Kidney capillary endothelial cell (primary cell): ENCODE data around the gene GLIS2.

ENCODE experiments used
- DNase-seq: peaks from one replicate; pipeline ENCODE4 v3.0.0-alpha.2; 2018; ENCODE audit warnings: low spot score

GLIS2 gene

DNA sequence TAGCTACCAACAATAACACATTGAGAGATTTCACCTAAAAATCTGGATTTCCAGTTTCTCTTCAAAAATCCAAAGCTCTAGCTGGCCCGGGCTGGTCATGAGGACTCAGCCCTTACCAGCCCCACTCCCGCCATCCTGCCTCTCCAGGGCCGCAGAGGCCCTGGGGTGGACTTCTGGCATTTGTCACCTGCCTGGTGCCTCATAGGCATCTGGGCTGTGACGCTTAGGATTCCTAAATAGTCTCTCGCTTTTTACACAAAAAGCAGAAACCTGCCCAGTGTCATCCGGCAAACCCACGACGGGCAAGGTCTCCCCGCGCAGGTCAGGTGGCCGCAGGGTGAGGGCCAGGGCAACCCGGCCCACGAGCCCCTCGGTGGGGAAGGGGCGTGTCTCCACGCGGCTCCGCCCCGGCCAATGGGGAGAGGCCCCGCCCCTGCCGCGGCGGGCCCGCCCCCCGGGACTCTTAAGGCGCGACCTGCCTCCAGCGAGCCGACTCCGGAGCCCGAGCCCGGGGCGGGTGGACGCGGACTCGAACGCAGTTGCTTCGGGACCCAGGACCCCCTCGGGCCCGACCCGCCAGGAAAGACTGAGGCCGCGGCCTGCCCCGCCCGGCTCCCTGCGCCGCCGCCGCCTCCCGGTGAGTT is 55.6 kb downstream of the GLIS2 start, which contains the start of gene VASN:
VASN (plus strand) TSS at position 492 of the 644 bp plus-strand sequence. CDS start 9,030 bp downstream, outside the sequence.
- no peak for DNase-seq

DNA sequence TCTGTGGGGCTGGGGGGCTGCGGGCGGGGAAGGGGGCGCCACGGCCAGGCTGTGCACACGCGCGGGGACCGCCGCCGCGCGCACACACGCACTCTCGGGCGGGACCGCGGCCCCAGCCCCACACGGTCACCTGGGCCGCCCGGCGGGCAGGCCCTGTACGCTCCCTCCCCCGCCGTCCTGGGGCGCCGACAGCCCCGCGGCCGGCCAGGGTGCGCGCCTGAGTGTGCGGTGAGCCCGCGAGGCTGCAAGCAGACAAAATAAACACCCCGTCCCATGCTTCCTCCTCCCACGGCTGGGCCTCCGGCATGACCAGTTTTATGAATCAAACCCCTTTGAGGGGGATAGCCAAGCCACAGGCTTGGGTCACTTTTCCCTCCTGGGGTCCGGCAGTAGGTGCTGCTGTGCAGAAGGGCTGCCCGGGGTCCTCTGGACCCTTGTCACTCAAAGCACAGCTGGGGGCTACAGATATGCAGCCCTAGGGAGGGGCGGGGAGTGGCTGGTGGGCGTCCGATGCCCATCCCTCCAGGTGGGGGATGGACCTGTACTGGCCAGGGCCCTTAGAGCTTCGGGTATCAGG is 56.2 kb downstream of the GLIS2 start:
- no peak for DNase-seq

DNA sequence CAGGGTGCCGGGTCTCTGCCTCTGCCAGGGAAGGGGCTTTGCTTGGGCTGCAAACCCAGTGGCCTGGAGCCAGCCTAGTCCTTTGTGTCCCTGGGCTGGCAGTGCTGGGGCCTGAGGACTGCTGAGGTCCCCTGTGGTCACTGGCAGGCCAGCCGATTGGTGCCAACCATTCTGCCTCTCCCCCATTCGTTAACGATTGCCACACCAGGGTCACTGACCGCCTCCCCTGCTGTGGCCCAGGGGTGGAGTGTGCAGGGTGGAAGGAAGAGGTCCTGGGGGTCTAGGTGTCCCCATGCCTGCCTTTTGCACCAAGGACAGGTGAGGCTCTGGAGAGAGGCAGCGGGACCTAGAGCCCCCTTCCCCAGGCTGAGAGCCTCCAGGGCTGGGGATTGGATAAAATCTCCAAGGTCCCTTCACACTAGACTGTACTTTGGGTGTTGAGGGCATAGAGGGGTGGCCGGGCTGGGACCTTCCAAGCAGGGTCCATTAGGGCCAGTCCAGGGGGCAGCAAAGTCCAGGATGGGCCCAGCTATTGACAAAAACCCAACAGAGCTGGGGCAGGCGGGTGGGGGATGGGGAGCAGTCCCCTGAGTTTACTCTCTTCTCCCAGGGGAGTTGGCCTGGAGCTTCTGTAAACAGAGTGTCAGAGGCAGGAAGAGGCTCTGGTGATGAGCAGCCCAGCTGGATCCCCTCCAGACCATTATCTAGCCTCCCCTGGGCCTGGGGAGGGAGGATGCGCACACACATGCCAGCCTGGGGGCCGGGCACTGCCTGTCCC is 56.9 kb downstream of the GLIS2 start:
- DNase-seq: no peak

DNA sequence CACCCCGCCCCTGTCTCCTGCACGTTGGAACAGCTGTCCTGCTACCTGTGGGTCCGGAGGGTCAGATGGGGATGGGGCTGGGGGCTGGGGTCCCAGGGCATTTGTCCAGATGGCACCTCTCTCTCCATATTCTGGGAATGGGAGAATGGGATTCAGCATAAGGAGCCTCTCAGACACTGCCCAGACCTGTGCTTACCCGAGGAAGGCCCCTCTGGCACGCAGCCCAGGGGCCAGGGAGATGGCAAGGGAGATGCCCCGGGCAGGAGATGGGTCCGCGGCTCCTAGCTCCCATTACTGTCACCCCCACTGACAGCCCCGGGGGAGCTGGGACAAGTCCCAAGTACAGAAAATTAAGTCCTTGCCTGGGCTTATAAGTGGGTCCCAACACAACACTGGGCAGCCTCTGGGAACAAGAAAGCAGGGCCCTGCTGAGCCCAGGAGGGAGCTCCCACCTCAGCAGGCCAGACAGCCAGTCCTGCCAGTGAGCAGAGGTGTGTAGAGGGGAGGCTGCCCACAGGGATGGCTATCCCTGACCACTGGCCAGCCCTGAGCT is 57.6 kb downstream of the GLIS2 start:
- DNase-seq: no peak

DNA sequence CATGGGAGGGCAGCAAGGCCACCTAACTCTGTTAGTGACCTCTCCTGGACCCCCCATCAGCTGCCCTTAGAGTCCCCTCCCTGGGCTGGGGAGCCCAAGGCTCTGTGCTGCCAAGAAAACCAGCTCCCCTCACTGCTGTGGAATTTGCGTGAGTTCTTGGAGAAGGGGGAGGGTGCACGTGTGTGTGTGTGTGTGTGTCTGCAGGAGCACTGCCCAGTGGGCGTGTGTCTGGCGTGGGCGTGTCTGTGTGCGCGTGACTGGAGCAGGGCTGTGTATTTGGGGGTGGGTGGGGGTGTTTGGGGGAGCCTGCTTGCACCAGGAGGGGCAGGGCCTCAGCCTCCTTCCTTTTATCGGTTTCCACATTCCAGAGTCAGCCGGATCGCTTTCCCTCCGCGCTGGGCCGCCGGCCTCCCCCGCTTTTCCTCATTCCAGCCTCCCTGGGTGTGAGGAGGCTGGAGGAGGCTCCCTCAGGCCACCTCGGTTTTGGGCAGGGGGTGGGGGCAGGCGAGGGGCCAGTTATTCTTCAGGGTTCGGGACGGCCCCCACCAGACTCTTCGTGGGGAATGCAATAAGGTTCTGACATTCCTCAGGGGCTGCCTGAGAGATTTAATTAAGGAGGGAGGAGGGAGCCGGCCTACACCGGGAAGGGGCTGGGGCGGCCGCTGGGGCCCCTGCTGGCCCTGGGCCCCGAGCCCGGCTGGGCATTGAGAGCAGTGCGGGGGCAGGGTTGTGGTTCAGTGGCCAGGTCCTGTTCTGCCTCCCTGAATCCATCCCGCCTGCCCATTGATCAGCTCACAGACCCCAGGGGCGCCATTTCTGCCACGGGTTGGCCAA is 58.3 kb downstream of the GLIS2 start:
- no peak for DNase-seq

DNA sequence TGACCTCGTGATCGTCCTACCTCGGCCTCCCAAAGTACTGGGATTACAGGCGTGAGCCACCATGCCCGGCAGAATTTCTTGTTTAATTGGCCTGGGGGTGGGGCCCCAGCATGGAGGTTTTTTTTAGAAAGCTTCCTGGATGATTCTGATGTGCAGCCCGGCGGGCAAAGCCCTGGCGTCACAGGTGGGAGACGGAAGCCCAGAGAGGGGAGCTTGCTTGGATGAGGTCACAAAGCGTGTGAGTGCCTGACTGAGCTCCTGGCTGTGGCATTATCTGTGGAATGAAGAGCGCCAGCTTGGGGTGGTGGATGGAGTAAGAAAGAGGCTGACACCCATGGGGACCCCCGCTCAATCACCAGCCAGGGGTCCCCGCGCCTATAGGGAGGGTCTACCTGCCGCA is 59.9 kb downstream of the GLIS2 start:
- no peak for DNase-seq

DNA sequence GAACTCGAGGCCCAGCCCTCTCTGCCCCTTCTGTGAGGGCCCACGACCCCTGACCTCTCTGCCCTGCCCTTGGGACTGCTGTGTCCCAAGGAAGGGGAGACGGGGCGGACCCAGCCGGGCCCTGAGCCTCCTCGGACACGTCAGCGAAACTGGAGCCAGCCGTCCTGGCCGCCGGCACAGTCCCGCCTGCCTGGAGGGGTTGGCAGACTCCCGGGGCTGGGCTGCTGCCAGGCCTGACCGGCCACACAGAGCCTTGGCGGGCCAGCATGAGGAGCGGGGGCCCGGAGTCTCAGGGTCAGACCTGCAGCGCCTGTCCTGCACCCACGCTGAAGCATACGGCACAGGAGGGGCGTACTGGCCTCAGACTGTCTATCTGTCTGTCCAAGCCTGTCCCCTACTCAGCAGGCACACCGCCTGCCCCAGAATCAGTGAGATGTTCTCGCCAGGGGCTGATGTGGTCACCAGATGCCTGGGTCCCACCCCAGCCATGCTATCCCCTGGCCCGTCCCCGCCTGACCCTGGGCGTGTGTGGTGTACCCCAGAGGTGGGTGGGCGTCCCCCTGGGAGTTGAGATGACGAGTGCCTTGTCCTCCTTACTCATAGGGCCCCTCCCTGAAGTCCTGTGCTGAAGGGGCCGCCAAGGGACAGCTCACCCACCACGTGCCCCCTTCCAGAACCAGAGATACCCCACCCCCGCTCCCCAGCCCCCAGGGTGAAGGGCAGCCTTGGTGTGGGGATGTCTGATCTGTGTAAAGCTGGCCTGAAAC is 60.4 kb downstream of the GLIS2 start:
- no peak for DNase-seq

DNA sequence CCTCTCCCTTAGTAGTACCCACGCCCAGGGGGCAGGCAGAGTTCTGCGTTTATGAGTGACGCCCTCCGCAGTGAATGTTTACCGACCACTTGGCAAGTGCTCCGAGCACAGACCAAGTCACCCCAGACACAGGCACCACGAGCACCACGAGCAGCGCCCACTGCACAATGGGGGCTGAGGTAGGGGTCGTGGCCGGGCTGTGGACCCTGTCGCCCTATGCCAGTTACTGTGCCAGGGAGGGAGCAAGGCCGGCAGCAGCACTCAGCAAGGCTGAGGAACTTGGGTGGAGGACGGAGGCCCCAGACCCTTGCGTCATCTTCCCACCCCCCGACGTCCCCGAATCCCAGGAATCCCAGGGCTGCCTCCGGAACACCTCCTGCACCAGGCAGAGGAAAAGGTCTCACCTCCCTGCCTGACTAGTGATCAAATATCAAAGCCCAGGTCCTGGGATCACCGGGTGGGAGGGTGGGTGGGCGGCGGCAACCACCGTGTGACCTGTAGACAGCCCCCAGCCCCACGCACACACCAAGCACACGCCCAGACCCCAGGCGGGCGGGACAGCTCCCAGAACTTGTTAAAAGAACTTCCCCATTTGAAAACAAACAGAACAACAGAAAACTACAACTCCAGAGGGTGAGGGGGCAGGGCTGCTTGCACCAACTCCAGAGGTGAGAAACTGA is 61.2 kb downstream of the GLIS2 start:
- DNase-seq: no peak

DNA sequence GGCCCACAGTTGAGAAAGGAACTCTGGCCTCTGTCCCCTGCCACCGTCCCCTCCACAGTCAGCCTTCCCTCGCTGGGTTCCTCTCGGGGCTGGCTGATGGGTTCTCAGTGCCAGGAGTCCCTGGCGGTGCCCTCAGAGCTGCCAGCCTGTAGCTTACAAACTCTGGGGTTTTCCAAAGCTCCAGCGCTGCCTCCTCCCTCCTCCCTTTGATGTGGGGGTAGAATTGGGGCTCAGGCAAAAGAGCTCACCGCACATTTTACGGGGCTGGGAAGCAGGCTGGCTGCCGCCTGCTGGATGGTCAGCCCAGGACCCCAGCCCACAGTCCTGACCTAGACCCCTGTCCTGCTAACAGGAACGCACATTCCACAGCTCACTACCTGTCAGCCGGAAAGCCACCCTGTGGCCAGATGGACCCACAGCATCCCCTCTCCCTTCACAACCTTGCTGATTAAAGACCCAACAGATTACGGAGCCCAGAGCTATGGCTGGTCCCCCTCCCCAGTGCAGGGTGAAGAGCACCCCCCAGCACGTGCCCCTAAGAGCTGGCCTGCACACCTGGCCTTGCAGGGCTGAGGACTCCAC is 61.8 kb downstream of the GLIS2 start:
- no peak for DNase-seq

DNA sequence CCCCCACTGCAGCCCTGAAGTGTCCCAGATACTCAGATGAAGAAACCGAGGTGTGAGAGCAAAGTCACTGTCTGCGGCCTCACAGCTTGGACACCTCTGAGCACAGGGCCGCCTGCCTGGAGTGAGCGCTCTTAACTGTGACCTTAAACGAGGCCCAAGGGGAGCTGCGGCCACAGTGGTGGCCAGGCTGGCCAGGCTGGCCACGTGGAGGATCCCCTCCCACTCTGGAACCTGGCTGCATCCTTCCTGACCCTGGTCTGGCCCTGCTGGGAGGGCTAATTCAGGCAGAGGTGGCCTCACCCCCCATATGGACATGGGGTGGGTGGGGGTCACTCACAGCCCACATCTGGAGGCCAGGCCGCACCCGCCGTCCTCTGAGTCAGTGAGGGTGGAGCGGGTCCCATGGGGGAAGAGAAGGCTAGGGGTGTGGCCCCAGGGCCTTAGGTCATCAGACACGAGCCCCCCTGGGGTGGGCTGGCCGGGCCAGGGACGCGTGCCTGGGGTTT is 62.3 kb downstream of the GLIS2 start:
- DNase-seq: no peak

DNA sequence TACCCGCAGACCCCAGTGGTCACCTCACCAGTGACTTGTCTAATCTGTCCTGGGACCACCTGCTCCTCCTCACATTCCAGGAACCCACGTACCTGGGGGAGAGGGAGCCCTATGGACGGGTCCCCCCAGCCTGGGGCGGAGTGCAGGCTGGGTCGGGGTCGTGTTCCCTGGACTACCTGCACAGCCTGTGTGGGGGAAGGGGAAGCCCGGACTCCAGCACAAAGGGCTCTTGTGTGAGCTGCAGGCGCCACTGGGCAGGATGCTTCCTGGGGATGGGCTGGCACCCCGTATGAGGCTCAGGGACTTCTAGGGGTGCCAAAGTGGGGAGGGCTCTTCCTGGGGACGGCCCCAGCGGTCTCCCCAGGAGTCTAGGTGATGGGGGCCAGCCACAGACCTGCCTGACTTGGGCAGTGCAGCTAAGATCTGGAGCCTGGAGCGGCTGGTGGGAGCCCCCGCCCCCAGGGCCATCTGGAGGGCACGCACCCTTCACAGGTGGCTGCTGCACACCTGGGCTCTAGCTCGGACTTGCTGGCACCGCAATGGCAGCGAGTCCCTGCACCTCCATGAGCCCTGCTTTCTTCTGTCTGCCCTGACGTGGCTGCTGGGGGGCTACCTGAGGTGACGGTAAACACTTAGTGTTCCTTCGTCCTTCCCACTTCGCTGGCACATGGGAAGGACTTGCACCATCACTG is 63.3 kb downstream of the GLIS2 start:
- no peak for DNase-seq

DNA sequence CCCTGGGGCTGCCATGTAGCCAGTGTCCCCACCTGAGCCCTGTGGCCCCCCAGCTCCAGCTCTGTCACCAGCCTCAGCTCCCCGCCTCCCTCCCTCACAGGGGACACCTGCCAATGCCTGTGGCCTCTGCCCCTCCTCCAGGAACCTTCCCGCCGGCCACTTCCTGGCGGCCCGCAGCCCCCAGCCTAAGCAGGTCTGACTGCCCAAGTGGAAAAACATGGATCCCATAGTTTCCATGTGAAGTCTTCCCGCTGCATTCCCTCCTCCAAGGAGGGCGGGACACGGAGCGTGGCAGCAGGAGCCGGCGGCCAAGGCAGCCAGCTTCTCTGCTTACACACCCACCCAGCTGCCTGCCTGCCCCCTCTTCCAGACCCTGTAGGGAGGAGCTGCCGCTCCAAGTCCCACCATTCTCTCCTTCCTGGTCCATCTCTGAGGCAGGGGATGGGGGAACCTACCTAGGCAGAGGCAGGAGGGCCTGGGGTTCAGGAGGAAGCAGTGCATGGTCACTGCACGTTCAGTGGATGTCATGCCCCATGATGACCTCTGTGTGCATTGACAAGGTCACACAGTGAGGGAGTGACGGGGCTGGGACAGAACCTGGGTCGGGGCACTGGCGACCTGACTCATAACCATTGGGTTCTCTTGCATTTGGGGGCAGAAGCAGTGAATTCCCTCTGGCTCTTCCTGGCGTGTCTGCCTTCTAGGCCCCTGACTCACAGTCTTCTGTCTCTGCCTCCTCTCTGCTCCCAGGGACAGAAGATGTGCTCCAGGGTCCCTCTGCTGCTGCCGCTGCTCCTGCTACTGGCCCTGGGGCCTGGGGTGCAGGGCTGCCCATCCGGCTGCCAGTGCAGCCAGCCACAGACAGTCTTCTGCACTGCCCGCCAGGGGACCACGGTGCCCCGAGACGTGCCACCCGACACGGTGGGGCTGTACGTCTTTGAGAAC is 64.5 kb downstream of the GLIS2 start:
- DNase-seq: no peak

DNA sequence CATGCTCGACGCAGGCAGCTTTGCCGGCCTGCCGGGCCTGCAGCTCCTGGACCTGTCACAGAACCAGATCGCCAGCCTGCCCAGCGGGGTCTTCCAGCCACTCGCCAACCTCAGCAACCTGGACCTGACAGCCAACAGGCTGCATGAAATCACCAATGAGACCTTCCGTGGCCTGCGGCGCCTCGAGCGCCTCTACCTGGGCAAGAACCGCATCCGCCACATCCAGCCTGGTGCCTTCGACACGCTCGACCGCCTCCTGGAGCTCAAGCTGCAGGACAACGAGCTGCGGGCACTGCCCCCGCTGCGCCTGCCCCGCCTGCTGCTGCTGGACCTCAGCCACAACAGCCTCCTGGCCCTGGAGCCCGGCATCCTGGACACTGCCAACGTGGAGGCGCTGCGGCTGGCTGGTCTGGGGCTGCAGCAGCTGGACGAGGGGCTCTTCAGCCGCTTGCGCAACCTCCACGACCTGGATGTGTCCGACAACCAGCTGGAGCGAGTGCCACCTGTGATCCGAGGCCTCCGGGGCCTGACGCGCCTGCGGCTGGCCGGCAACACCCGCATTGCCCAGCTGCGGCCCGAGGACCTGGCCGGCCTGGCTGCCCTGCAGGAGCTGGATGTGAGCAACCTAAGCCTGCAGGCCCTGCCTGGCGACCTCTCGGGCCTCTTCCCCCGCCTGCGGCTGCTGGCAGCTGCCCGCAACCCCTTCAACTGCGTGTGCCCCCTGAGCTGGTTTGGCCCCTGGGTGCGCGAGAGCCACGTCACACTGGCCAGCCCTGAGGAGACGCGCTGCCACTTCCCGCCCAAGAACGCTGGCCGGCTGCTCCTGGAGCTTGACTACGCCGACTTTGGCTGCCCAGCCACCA is 65.4 kb downstream of the GLIS2 start:
- DNase-seq: no peak

DNA sequence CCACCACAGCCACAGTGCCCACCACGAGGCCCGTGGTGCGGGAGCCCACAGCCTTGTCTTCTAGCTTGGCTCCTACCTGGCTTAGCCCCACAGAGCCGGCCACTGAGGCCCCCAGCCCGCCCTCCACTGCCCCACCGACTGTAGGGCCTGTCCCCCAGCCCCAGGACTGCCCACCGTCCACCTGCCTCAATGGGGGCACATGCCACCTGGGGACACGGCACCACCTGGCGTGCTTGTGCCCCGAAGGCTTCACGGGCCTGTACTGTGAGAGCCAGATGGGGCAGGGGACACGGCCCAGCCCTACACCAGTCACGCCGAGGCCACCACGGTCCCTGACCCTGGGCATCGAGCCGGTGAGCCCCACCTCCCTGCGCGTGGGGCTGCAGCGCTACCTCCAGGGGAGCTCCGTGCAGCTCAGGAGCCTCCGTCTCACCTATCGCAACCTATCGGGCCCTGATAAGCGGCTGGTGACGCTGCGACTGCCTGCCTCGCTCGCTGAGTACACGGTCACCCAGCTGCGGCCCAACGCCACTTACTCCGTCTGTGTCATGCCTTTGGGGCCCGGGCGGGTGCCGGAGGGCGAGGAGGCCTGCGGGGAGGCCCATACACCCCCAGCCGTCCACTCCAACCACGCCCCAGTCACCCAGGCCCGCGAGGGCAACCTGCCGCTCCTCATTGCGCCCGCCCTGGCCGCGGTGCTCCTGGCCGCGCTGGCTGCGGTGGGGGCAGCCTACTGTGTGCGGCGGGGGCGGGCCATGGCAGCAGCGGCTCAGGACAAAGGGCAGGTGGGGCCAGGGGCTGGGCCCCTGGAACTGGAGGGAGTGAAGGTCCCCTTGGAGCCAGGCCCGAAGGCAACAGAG is 66.3 kb downstream of the GLIS2 start:
- DNase-seq: no peak

DNA sequence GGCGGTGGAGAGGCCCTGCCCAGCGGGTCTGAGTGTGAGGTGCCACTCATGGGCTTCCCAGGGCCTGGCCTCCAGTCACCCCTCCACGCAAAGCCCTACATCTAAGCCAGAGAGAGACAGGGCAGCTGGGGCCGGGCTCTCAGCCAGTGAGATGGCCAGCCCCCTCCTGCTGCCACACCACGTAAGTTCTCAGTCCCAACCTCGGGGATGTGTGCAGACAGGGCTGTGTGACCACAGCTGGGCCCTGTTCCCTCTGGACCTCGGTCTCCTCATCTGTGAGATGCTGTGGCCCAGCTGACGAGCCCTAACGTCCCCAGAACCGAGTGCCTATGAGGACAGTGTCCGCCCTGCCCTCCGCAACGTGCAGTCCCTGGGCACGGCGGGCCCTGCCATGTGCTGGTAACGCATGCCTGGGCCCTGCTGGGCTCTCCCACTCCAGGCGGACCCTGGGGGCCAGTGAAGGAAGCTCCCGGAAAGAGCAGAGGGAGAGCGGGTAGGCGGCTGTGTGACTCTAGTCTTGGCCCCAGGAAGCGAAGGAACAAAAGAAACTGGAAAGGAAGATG is 67.0 kb downstream of the GLIS2 start:
- DNase-seq: no peak
